ENCODE results near the gene WDR38. TPM values are rescaled to one million over a fixed set of nuclear protein-coding genes. Genes with fewer than 3 reads are reported as not detected.

The WDR38 gene
- total and polyA plus RNA-seq, 9 of the 15 experiments (the other 6 are each of a cell fraction or from before 2014, with no cell fraction given): not detected

DNA sequence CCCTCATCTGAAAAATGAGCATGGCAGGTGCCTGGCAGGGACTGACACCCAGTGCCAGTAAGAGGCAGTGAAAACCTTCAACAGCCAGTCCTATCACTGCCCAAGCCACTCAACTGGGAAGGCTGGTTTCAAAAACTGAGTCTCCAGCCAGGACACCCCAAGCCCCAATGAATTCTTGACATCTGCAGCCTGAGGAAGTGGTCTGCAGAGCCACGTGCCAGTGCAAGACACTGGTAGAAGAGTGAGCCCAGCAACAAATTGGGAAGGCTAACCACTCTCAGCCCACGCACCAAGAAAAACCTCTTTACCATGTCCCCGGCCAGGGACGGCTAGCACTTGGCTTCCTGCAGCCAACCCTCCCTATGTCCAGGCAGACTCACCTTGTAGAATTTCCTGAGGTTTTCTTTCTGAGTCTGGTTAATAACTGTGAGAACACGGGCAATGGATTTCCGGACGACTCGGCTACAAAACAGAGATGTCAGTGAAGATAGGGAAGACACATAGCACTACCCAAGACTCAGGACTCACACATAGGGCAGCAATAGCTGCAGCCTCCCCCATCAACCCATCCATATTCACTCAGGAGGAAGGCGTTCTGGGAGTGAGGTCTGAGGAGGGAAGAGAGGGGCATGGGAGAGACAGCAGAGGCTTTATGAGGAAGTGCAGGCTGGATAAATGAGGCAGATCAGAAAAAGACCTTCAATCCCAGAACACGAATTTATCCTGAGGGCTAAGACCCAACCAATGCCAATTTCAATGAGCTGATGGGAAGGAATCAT, 6.7 kb downstream of the WDR38 start:
- H2AFZ ChIP-seq (ENCODE audit: low read depth, low read length): no peak overlapping the region
- H4K20me1 ChIP-seq (replicated peaks; ENCODE audit: control insufficient read depth, insufficient read depth, low read length): peaks cover 51% of the 10 kb centered on the region
- H3K36me3 ChIP-seq (ENCODE audit: control insufficient read depth, insufficient read depth, low read length): peaks cover 59% of the 10 kb centered on the region
- ATAC-seq (no peak), DNase-seq (ENCODE audit: extremely low read depth in 1 of 4, low spot score in 3 of 4) (no peak), FAIRE-seq (no peak)
- peaks cover 59% of the 10 kb centered on the region for H3K79me2 ChIP-seq (ENCODE audit: control insufficient read depth, insufficient read depth, low read length)
- CTCF ChIA-PET (ENCODE audit: low intra/inter-chr PET ratio): interaction anchor here (0.9 to 1.1 kb wide), 2 partner anchors 65 to 148 kb away, joined by 3 read pairs; no protein-coding TSS in a partner anchor
- in situ Hi-C loops (cut with MboI): loop anchor here (10.0 kb wide), 1 partner anchor 285 kb away; the partner anchor contains the start of gene SCAI
- POLR2A ChIA-PET: interaction anchor here (0.6 to 2.9 kb wide), 10 partner anchors 8 to 95 kb away, joined by 3 to 39 read pairs (median 6); partner anchors contain the start of genes NR6A1 and WDR38
- peak overlapping the region; percentile 94 for H3K27ac ChIP-seq (ENCODE audit: extremely low read depth, low read depth, low read length)
- peaks cover 15% of the 10 kb centered on the region for H3K9me1 ChIP-seq (ENCODE audit: control insufficient read depth, insufficient read depth, low read length)
- H3K9me3 ChIP-seq (replicated peaks; ENCODE audit: control insufficient read depth, insufficient read depth, low read depth, low read length): no peaks in the 10 kb centered on the region; the same call in 1 of the 2 replicates
- H3K27me3 ChIP-seq (ENCODE audit: control insufficient read depth in 2 of 2, insufficient read depth in 2 of 2, low read length in 2 of 2): no peaks in the 10 kb centered on the region
- peaks cover 22 to 53% of the 10 kb centered on the region in 2 experiments for H3K4me1 ChIP-seq (replicated peaks in 1 of 2; ENCODE audit: control insufficient read depth in 2 of 2, insufficient read depth in 2 of 2, low read length in 2 of 2)
- H3K4me3 ChIP-seq: peak overlapping the region; percentile 99
- peak overlapping the region; percentile 98 for H3K4me2 ChIP-seq (ENCODE audit: insufficient read depth, low read length)
- peak overlapping the region; percentile 97 to 100 for H3K9ac ChIP-seq (ENCODE audit: insufficient read depth in 1 of 2, low read depth in 2 of 2, low read length in 2 of 2)
- 24% methylated on average over 10 of the region's 10 CpGs for WGBS (ENCODE audit: insufficient coverage, low coverage, missing lambda C conversion rate)
- intact Hi-C loops (cut with micrococcal nuclease): loop anchor here (5.0 kb wide), 1 partner anchor 32 kb away; no protein-coding TSS in a partner anchor
- no TSS peak for BruUV-seq (replicated peaks)
- TF ChIP-seq, protein P1, sequence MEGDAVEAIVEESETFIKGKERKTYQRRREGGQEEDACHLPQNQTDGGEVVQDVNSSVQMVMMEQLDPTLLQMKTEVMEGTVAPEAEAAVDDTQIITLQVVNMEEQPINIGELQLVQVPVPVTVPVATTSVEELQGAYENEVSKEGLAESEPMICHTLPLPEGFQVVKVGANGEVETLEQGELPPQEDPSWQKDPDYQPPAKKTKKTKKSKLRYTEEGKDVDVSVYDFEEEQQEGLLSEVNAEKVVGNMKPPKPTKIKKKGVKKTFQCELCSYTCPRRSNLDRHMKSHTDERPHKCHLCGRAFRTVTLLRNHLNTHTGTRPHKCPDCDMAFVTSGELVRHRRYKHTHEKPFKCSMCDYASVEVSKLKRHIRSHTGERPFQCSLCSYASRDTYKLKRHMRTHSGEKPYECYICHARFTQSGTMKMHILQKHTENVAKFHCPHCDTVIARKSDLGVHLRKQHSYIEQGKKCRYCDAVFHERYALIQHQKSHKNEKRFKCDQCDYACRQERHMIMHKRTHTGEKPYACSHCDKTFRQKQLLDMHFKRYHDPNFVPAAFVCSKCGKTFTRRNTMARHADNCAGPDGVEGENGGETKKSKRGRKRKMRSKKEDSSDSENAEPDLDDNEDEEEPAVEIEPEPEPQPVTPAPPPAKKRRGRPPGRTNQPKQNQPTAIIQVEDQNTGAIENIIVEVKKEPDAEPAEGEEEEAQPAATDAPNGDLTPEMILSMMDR (IDR thresholded peaks at IDR 0.05 in 2 of 3, conservative IDR thresholded peaks at IDR 0.05 in 1 of 3; ENCODE audit: insufficient read depth in 2 of 3, low read depth in 1 of 3, low read length in 3 of 3): no peak
- TF ChIP-seq HNRNPLL (IDR thresholded peaks at IDR 0.05; ENCODE audit: low read depth, low read length, poor library complexity, severe bottlenecking): no peak
- no peak for TF ChIP-seq SMARCA5 (IDR thresholded peaks at IDR 0.05)
- TF ChIP-seq RBFOX2 (IDR thresholded peaks at IDR 0.05; ENCODE audit: low read depth, low read length): peak; percentile 15; the same call in 1 of the 2 replicates
- no peak for TF ChIP-seq SLC30A9 (CRISPR knock-in tag; IDR thresholded peaks at IDR 0.05)
- TF ChIP-seq, protein P2, sequence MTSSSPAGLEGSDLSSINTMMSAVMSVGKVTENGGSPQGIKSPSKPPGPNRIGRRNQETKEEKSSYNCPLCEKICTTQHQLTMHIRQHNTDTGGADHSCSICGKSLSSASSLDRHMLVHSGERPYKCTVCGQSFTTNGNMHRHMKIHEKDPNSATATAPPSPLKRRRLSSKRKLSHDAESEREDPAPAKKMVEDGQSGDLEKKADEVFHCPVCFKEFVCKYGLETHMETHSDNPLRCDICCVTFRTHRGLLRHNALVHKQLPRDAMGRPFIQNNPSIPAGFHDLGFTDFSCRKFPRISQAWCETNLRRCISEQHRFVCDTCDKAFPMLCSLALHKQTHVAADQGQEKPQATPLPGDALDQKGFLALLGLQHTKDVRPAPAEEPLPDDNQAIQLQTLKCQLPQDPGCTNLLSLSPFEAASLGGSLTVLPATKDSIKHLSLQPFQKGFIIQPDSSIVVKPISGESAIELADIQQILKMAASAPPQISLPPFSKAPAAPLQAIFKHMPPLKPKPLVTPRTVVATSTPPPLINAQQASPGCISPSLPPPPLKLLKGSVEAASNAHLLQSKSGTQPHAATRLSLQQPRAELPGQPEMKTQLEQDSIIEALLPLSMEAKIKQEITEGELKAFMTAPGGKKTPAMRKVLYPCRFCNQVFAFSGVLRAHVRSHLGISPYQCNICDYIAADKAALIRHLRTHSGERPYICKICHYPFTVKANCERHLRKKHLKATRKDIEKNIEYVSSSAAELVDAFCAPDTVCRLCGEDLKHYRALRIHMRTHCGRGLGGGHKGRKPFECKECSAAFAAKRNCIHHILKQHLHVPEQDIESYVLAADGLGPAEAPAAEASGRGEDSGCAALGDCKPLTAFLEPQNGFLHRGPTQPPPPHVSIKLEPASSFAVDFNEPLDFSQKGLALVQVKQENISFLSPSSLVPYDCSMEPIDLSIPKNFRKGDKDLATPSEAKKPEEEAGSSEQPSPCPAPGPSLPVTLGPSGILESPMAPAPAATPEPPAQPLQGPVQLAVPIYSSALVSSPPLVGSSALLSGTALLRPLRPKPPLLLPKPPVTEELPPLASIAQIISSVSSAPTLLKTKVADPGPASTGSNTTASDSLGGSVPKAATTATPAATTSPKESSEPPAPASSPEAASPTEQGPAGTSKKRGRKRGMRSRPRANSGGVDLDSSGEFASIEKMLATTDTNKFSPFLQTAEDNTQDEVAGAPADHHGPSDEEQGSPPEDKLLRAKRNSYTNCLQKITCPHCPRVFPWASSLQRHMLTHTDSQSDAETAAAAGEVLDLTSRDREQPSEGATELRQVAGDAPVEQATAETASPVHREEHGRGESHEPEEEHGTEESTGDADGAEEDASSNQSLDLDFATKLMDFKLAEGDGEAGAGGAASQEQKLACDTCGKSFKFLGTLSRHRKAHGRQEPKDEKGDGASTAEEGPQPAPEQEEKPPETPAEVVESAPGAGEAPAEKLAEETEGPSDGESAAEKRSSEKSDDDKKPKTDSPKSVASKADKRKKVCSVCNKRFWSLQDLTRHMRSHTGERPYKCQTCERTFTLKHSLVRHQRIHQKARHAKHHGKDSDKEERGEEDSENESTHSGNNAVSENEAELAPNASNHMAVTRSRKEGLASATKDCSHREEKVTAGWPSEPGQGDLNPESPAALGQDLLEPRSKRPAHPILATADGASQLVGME (CRISPR knock-in tag; IDR thresholded peaks at IDR 0.05): no peak
- TF ChIP-seq, protein P3, sequence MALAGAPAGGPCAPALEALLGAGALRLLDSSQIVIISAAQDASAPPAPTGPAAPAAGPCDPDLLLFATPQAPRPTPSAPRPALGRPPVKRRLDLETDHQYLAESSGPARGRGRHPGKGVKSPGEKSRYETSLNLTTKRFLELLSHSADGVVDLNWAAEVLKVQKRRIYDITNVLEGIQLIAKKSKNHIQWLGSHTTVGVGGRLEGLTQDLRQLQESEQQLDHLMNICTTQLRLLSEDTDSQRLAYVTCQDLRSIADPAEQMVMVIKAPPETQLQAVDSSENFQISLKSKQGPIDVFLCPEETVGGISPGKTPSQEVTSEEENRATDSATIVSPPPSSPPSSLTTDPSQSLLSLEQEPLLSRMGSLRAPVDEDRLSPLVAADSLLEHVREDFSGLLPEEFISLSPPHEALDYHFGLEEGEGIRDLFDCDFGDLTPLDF (CRISPR knock-in tag; IDR thresholded peaks at IDR 0.05): no peak
- peak; percentile 59; the same call in 1 of the 2 replicates for TF ChIP-seq POLR2A (conservative IDR thresholded peaks at IDR 0.05)
- TF ChIP-seq, protein P4, sequence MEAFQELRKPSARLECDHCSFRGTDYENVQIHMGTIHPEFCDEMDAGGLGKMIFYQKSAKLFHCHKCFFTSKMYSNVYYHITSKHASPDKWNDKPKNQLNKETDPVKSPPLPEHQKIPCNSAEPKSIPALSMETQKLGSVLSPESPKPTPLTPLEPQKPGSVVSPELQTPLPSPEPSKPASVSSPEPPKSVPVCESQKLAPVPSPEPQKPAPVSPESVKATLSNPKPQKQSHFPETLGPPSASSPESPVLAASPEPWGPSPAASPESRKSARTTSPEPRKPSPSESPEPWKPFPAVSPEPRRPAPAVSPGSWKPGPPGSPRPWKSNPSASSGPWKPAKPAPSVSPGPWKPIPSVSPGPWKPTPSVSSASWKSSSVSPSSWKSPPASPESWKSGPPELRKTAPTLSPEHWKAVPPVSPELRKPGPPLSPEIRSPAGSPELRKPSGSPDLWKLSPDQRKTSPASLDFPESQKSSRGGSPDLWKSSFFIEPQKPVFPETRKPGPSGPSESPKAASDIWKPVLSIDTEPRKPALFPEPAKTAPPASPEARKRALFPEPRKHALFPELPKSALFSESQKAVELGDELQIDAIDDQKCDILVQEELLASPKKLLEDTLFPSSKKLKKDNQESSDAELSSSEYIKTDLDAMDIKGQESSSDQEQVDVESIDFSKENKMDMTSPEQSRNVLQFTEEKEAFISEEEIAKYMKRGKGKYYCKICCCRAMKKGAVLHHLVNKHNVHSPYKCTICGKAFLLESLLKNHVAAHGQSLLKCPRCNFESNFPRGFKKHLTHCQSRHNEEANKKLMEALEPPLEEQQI (IDR thresholded peaks at IDR 0.05): no peak

Data from K562 (cell line).